ENCODE measurements around the gene GABRB1.

DNA sequence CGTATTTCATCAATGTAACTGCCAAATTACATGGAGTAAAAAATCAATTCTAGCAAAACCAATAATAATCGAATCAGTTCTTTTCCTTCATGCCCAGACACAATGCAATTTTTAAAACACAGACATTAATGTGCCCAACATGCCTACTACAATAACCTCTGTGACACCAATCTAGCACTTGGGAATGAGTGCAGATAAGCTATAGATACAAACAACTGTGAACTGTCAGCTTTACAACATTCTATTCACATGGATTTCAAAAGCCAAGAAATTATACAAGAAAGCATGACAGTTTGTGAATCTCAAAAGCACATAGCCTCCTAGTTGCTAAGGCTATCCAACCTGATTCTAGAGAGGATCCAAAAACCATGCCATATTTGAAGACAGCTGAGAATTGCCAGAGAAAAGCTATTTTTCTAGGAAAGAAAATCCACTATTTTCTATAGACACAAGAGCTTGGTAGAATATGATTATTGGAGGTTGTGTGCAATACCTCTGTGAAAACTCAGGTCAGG is 351.5 kb downstream of the GABRB1 start:
- TF ChIP-seq, protein P1, sequence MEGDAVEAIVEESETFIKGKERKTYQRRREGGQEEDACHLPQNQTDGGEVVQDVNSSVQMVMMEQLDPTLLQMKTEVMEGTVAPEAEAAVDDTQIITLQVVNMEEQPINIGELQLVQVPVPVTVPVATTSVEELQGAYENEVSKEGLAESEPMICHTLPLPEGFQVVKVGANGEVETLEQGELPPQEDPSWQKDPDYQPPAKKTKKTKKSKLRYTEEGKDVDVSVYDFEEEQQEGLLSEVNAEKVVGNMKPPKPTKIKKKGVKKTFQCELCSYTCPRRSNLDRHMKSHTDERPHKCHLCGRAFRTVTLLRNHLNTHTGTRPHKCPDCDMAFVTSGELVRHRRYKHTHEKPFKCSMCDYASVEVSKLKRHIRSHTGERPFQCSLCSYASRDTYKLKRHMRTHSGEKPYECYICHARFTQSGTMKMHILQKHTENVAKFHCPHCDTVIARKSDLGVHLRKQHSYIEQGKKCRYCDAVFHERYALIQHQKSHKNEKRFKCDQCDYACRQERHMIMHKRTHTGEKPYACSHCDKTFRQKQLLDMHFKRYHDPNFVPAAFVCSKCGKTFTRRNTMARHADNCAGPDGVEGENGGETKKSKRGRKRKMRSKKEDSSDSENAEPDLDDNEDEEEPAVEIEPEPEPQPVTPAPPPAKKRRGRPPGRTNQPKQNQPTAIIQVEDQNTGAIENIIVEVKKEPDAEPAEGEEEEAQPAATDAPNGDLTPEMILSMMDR (IDR thresholded peaks at IDR 0.05): no peak
- TF ChIP-seq POLR2AphosphoS5 (IDR thresholded peaks at IDR 0.05): no peak
- TF ChIP-seq POLR2A (IDR thresholded peaks at IDR 0.05): no peak

All from prostate gland (tissue), 2 donors.